A673 (cell line): Measurements from ENCODE around the gene MPV17L2.

Source experiments
- EZH2 ChIP-seq: fragments of 200-600 bp; sonication (generic); IDR thresholded peaks from 2 replicates; pipeline ENCODE4 v1.6.1; 2017; ENCODE audit warnings: borderline replicate concordance, low read depth, mild to moderate bottlenecking, mixed read lengths, antibody characterized with exemption, low read length; ENCODE audit not compliant: poor library complexity, severe bottlenecking
- TF ChIP-seq, protein P1 (sequence below): fragments of 300-800, 200-600 bp; sonication (generic); conservative IDR thresholded peaks from 2 replicates; pipeline ENCODE4 v1.5.1; 2017; ENCODE audit warnings: low read depth, mild to moderate bottlenecking, antibody characterized with exemption, low read length, moderate library complexity, mixed read lengths

- TF ChIP-seq, protein P1, sequence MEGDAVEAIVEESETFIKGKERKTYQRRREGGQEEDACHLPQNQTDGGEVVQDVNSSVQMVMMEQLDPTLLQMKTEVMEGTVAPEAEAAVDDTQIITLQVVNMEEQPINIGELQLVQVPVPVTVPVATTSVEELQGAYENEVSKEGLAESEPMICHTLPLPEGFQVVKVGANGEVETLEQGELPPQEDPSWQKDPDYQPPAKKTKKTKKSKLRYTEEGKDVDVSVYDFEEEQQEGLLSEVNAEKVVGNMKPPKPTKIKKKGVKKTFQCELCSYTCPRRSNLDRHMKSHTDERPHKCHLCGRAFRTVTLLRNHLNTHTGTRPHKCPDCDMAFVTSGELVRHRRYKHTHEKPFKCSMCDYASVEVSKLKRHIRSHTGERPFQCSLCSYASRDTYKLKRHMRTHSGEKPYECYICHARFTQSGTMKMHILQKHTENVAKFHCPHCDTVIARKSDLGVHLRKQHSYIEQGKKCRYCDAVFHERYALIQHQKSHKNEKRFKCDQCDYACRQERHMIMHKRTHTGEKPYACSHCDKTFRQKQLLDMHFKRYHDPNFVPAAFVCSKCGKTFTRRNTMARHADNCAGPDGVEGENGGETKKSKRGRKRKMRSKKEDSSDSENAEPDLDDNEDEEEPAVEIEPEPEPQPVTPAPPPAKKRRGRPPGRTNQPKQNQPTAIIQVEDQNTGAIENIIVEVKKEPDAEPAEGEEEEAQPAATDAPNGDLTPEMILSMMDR, result no peak
- no peak for TF ChIP-seq EZH2
These were observed 5.4 kb downstream of the MPV17L2 start for GRCh38 chr19:18198374-18198773.
